SH-SY5Y (cell line): ENCODE measurements around the gene SLC35A3.

Source experiments
- GATA2 ChIP-seq: IDR thresholded peaks from 2 replicates; pipeline ENCODE4 v1.6.1; 2011; ENCODE audit warnings: mild to moderate bottlenecking, low read depth, low read length
- GATA3 ChIP-seq: IDR thresholded peaks from 2 replicates; pipeline ENCODE4 v1.6.1; 2011; ENCODE audit warnings: low read depth, mild to moderate bottlenecking, low read length, moderate library complexity

- TF ChIP-seq GATA2 (0 out of 2 replicates have a peak, but pooled peaks have one; percentile 12), GATA3 (no peak)
Measured at GRCh38 chr1:99969729-99970621, at the start of gene SLC35A3.
